HEK293 (cell line): ENCODE measurements around the gene PRKCA.
"Not testable (repeated sequence)": the region's sequence is repeated elsewhere in the genome, so short reads cannot be mapped to it uniquely, and the experiment has no call there.

Source experiments
- CTCF ChIP-seq: fragments of 450-650 bp; formaldehyde crosslinking; IDR thresholded peaks from 2 replicates; pipeline ENCODE4 v1.5.1; 2016; ENCODE audit warnings: missing biosample characterization, missing genetic modification characterization
- REST ChIP-seq: fragments of 450-650 bp; formaldehyde crosslinking; IDR thresholded peaks from 2 replicates; pipeline ENCODE4 v1.5.1; 2016; ENCODE audit warnings: missing biosample characterization, missing genetic modification characterization
- ZBTB20 ChIP-seq: fragments of 450-650 bp; formaldehyde crosslinking; IDR thresholded peaks from 2 replicates; pipeline ENCODE4 v1.5.1; 2016; ENCODE audit warnings: missing biosample characterization, missing genetic modification characterization
- ZNF19 ChIP-seq: fragments of 450-650 bp; formaldehyde crosslinking; IDR thresholded peaks from 2 replicates; pipeline ENCODE4; 2016; ENCODE audit warnings: missing biosample characterization, missing genetic modification characterization, low read depth

GRCh38 chr17:66253458-66253857 is 49.0 kb upstream of the PRKCA start:
- TF ChIP-seq ZBTB20 (tag by site-specific recombination); REST; CTCF (tag by site-specific recombination); ZNF19 (tag by site-specific recombination): not testable (repeated sequence)
